ENCODE data around the gene RBSN. TPM values are rescaled to one million over a fixed set of nuclear protein-coding genes. Genes with fewer than 3 reads are reported as not detected.

Gene RBSN
- total RNA-seq, 5 donors from 2014 or later (not counting 1 experiment from before 2014, with no cell fraction given) = 24.7 to 42.7 (median 34.4) TPM

DNA sequence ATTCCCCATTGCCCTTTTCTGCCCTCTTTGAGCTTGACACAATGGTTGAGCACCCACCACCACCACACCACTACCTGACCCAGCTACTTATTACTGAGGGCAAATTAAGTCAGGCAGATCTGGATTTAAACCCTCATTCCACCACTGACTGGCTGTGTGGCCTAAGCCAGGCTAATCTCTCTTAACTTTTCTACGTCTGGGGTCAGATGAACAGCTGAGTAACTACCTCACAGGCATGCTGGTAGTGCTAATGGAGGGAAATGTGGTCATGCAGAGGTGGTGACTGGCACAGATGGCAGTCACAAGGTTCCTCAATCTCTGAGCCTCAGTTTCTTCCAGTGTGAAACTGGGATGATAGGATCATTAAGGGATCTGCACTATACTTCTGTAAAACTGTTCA lies 29.5 kb downstream of the RBSN start:
- no peak overlapping the region for H3K27ac ChIP-seq (ENCODE audit: low read length)
- no CpG with 5 or more reads among the region's 1 CpG for WGBS (ENCODE audit: insufficient coverage)
- Mint-ChIP-seq H3K4me3 (no peak overlapping the region), H3K27ac (no peak overlapping the region), H3K9me3 (no peaks in the 10 kb centered on the region), H3K36me3 (peaks cover 27% of the 10 kb centered on the region), H3K27me3 (no peaks in the 10 kb centered on the region), H3K4me1 (peaks cover 9 to 12% (median 9%) of the 10 kb centered on the region in 3 donors)
- DNase-seq = no peak
- no peaks in the 10 kb centered on the region for H3K27me3 ChIP-seq (replicated peaks in 1 of 2; ENCODE audit: control insufficient read depth in 2 of 2, extremely low read depth in 1 of 2, insufficient read depth in 2 of 2, low read length in 1 of 2)
- peaks cover 11 to 22% of the 10 kb centered on the region in 2 donors for H3K36me3 ChIP-seq (ENCODE audit: control insufficient read depth in 2 of 2, extremely low read depth in 1 of 2, insufficient read depth in 1 of 2, low read length in 1 of 2)
- H3K9me3 ChIP-seq = no peaks in the 10 kb centered on the region
- CTCF ChIA-PET = no interaction called here
- POLR2A ChIA-PET = no interaction called here
- no peak for ATAC-seq (replicated peaks in 1 of 4)
- H3K4me1 ChIP-seq (ENCODE audit: control insufficient read depth in 1 of 2, extremely low read depth in 1 of 2, insufficient read depth in 2 of 2, low read length in 2 of 2) = peaks cover 0 to 4% of the 10 kb centered on the region in 2 experiments
- H3K4me3 ChIP-seq (ENCODE audit: control insufficient read depth in 1 of 2, extremely low read depth in 1 of 2, low read length in 1 of 2) = no peak overlapping the region

DNA sequence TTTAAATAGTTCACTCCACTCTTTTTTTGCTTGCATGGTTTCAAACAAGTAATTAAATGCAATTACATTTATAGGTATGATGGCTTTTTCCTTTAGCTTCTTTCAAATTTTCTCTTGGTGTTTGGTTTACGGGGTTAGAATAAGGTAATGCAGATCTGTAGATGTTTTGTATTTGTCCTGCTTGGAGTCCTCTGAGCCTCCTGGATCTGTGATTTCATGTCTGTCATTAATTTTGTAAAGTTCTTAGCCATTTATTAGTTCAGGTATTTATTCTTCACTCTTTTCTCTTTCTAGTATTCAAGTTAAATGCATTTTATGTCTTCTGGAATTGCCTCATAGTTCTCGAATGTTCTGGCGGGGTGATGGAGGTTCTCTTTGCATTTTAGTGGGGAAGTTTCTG lies 32.5 kb downstream of the RBSN start:
- Mint-ChIP-seq H3K27ac (no peak overlapping the region), H3K9me3 (no peaks in the 10 kb centered on the region), H3K4me1 (peaks cover 23 to 28% (median 25%) of the 10 kb centered on the region in 3 donors), H3K36me3 (peaks cover 9% of the 10 kb centered on the region), H3K27me3 (no peaks in the 10 kb centered on the region), H3K4me3 (peak overlapping the region; percentile 19 to 92 (median 29))
- Histone ChIP-seq H3K9me3 (no peaks in the 10 kb centered on the region), H3K36me3 (ENCODE audit: control insufficient read depth in 2 of 2, extremely low read depth in 1 of 2, insufficient read depth in 1 of 2, low read length in 1 of 2) (no peaks in the 10 kb centered on the region), H3K27ac (ENCODE audit: low read length) (no peak overlapping the region), H3K4me3 (ENCODE audit: control insufficient read depth in 1 of 2, extremely low read depth in 1 of 2, low read length in 1 of 2) (no peak overlapping the region), H3K27me3 (replicated peaks in 1 of 2; ENCODE audit: control insufficient read depth in 2 of 2, extremely low read depth in 1 of 2, insufficient read depth in 2 of 2, low read length in 1 of 2) (no peaks in the 10 kb centered on the region), H3K4me1 (ENCODE audit: control insufficient read depth in 1 of 2, extremely low read depth in 1 of 2, insufficient read depth in 2 of 2, low read length in 2 of 2) (peaks cover 4 to 19% of the 10 kb centered on the region in 2 experiments)
- ChIA-PET POLR2A (no interaction called here), CTCF (no interaction called here)
- ATAC-seq (replicated peaks in 1 of 4) = no peak
- no peak for DNase-seq
- WGBS (ENCODE audit: insufficient coverage) = no CpG with 5 or more reads among the region's 3 CpGs

DNA sequence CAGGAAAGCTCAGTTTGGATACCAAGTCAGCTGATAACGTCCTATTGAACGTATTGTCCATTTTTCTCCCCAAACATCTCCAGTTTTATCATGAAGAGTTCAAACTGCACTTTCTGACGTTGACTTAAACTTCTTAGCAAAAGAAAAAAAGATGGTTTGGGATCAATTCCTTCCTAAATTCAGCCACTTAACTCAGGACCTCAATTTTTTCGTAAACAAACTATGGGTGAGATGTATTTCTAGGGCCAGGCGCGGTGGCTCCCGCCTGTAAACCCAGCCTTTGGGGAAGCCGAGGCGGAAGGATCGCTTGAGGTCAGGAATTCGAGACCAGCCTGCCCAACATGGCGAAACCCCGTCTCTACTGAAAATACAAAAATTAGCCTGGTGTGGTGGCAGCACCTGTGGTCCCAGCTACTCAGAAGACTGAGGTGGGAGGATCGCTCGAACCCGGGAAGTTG lies 33.4 kb downstream of the RBSN start:
- Histone ChIP-seq H3K9me3 (no peaks in the 10 kb centered on the region), H3K27ac (ENCODE audit: low read length) (no peak overlapping the region), H3K4me3 (ENCODE audit: control insufficient read depth in 1 of 2, extremely low read depth in 1 of 2, low read length in 1 of 2) (peak overlapping the region; percentile 60 to 88), H3K36me3 (ENCODE audit: control insufficient read depth in 2 of 2, extremely low read depth in 1 of 2, insufficient read depth in 1 of 2, low read length in 1 of 2) (no peaks in the 10 kb centered on the region), H3K27me3 (replicated peaks in 1 of 2; ENCODE audit: control insufficient read depth in 2 of 2, extremely low read depth in 1 of 2, insufficient read depth in 2 of 2, low read length in 1 of 2) (no peaks in the 10 kb centered on the region), H3K4me1 (ENCODE audit: control insufficient read depth in 1 of 2, extremely low read depth in 1 of 2, insufficient read depth in 2 of 2, low read length in 2 of 2) (peaks cover 4 to 19% of the 10 kb centered on the region in 2 experiments)
- Mint-ChIP-seq H3K36me3 (peaks cover 9% of the 10 kb centered on the region), H3K27me3 (no peaks in the 10 kb centered on the region), H3K4me3 (peak overlapping the region; percentile 92 to 97 (median 95)), H3K9me3 (no peaks in the 10 kb centered on the region), H3K27ac (peak overlapping the region; percentile 91 to 96), H3K4me1 (peaks cover 25 to 27% (median 26%) of the 10 kb centered on the region in 3 donors)
- DNase-seq (no peak), ATAC-seq (replicated peaks in 1 of 4) (peak in 1 of 4 experiments; percentile 2)
- ChIA-PET CTCF (interaction anchor here (0.9 to 1.6 kb wide), 2 partner anchors 10 to 369 kb away, joined by 3 read pairs; no protein-coding TSS in a partner anchor), POLR2A (interaction anchor here (0.5 to 1.2 kb wide), 4 partner anchors 26 to 414 kb away, joined by 4 to 6 read pairs (median 4); partner anchors contain the start of gene RBSN (in 1 of the 2))
- WGBS (ENCODE audit: insufficient coverage) = 80% methylated on average over 9 of the region's 16 CpGs

DNA sequence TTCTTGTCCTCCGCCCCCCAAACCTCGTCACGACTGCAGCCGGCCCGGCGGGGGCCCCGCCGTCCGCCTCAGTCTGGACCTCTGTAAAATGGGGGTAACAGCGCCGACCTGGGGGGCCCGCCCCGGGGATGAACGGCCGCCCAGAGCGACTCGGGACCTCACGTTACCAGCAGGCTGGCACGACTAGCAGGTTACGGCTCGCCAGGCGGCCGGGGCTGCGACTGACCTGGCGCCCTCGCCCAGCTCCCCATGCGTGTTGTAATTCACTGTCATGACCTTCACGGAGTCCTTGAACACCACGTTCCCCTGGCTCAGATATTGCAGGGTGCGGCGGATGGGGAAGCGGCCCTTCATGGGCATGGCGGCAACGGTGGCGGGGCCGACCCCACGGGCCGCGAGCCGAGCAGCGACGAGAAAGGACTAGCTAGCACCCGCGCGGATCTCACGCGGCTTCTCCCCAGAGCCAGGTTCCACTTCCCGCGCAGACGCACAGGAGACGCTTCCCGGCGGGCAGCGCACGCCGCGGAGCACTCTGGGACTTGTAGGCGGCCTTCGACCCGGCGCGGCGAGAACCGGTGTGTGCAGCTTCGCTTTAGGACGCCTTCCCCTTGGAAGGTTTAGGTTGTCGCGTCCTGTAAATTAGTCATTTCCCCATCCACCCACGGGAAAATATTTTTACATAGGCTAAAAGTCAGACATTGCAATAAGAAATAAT lies 34.0 kb downstream of the RBSN start, which contains the start of gene MRPS25:
TSS of gene MRPS25 (minus strand) at position 481 of the 715 bp plus-strand sequence. CDS start at position 360, 121 bp downstream.
- peak; percentile 97 to 99 (median 98) for ATAC-seq (replicated peaks in 1 of 4)
- no peaks in the 10 kb centered on the region for H3K9me3 Mint-ChIP-seq
- peak; percentile 72 to 93 (median 87) for DNase-seq
- Histone ChIP-seq H3K4me3 (ENCODE audit: control insufficient read depth in 1 of 2, extremely low read depth in 1 of 2, low read length in 1 of 2) (peak within 1 kb of the TSS; percentile 60 to 88), H3K27me3 (replicated peaks in 1 of 2; ENCODE audit: control insufficient read depth in 2 of 2, extremely low read depth in 1 of 2, insufficient read depth in 2 of 2, low read length in 1 of 2) (no peaks in the 10 kb centered on the region), H3K27ac (ENCODE audit: low read length) (peak within 1 kb of the TSS; percentile 50), H3K9me3 (no peaks in the 10 kb centered on the region), H3K4me1 (ENCODE audit: control insufficient read depth in 1 of 2, extremely low read depth in 1 of 2, insufficient read depth in 2 of 2, low read length in 2 of 2) (peaks cover 4 to 19% of the 10 kb centered on the region in 2 experiments), H3K36me3 (ENCODE audit: control insufficient read depth in 2 of 2, extremely low read depth in 1 of 2, insufficient read depth in 1 of 2, low read length in 1 of 2) (no peaks in the 10 kb centered on the region)
- H3K36me3 Mint-ChIP-seq = peaks cover 4% of the 10 kb centered on the region
- WGBS (ENCODE audit: insufficient coverage) = under 1% methylated on average over 63 of the region's 69 CpGs
- peak within 1 kb of the TSS; percentile 92 to 97 (median 95) for H3K4me3 Mint-ChIP-seq
- H3K4me1 Mint-ChIP-seq = peaks cover 23 to 26% (median 25%) of the 10 kb centered on the region in 3 donors
- POLR2A ChIA-PET = interaction anchor here (0.5 to 1.2 kb wide), 5 partner anchors 15 to 414 kb away, joined by 4 to 6 read pairs (median 5); partner anchors contain the start of gene RBSN (in 1 of the 2)
- no peaks in the 10 kb centered on the region for H3K27me3 Mint-ChIP-seq
- H3K27ac Mint-ChIP-seq = peak within 1 kb of the TSS; percentile 91 to 96
- CTCF ChIA-PET = interaction anchor here (0.9 to 1.6 kb wide), 3 partner anchors 10 to 369 kb away, joined by 3 read pairs; no protein-coding TSS in a partner anchor

DNA sequence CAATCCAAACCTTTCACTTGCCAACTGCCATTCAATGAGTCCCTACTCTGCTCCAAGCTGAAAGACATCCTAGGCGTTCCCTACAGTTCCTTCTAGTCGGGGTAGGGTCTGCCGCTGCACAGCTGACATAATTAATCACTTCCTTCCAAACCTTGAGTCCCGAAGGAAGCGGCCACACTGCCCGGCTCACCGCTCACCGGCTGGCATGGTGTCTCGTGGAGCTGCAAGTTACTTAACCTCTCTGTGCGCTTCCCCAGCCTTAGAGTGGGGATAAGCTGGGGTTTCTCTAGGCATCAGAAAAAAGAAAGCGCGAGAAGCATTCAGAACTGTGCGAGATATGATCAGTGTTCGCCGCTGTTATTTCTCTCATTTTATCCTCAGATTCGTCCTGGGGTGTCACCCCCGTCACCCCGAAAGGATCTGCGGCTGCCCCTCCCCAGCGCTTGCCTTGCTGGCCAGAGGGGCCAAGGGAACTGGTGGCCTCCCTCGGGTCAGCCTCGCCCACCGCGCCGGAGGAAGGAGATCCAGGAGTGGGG lies 34.6 kb downstream of the RBSN start:
- H3K4me3 ChIP-seq (ENCODE audit: control insufficient read depth in 1 of 2, extremely low read depth in 1 of 2, low read length in 1 of 2) = peak overlapping the region; percentile 60 to 88
- peaks cover 23 to 31% (median 26%) of the 10 kb centered on the region in 3 donors for H3K4me1 Mint-ChIP-seq
- 2% methylated on average over 15 of the region's 25 CpGs for WGBS (ENCODE audit: insufficient coverage)
- DNase-seq = peak in 7 of 35 experiments; percentile 2 to 33 (median 8)
- peaks cover 0 to 1% of the 10 kb centered on the region in 2 donors for H3K36me3 ChIP-seq (ENCODE audit: control insufficient read depth in 2 of 2, extremely low read depth in 1 of 2, insufficient read depth in 1 of 2, low read length in 1 of 2)
- H3K9me3 ChIP-seq = no peaks in the 10 kb centered on the region
- peaks cover 10% of the 10 kb centered on the region for H3K36me3 Mint-ChIP-seq
- ChIA-PET POLR2A (interaction anchor here (0.6 to 1.2 kb wide), 4 partner anchors 14 to 35 kb away, joined by 4 to 5 read pairs (median 4); partner anchors contain the start of gene RBSN (in 1 of the 2)), CTCF (interaction anchor here in 1 of 2 donors (1.5 to 1.6 kb wide), 2 partner anchors 9 to 13 kb away, joined by 3 read pairs; no protein-coding TSS in a partner anchor)
- H3K27ac ChIP-seq (ENCODE audit: low read length) = peak overlapping the region; percentile 50
- peak overlapping the region; percentile 52 to 61 for H3K27ac Mint-ChIP-seq
- peaks cover 4 to 19% of the 10 kb centered on the region in 2 experiments for H3K4me1 ChIP-seq (ENCODE audit: control insufficient read depth in 1 of 2, extremely low read depth in 1 of 2, insufficient read depth in 2 of 2, low read length in 2 of 2)
- no peaks in the 10 kb centered on the region for H3K27me3 ChIP-seq (replicated peaks in 1 of 2; ENCODE audit: control insufficient read depth in 2 of 2, extremely low read depth in 1 of 2, insufficient read depth in 2 of 2, low read length in 1 of 2)
- no peaks in the 10 kb centered on the region for H3K27me3 Mint-ChIP-seq
- H3K9me3 Mint-ChIP-seq = no peaks in the 10 kb centered on the region
- ATAC-seq (replicated peaks in 1 of 4) = peak in 1 of 4 experiments; percentile 18
- H3K4me3 Mint-ChIP-seq = peak overlapping the region; percentile 92 to 97 (median 95)

Measured in T-cell (primary cell).